ENCODE data around the gene RAB35. TPM values are rescaled to one million over a fixed set of nuclear protein-coding genes. Genes with fewer than 3 reads are reported as not detected.

The RAB35 gene
- total RNA-seq, 1 experiment from 2014 or later: 57.1 TPM

GRCh38 chr12:120093336-120093591 lies 23.3 kb downstream of the RAB35 start:
- Histone ChIP-seq H3K4me1 (ENCODE audit: control insufficient read depth in 1 of 2, insufficient read depth in 2 of 2, low read length in 2 of 2) (no peaks in the 10 kb centered on the region), H3K79me2 (ENCODE audit: insufficient read depth, low read length) (no peaks in the 10 kb centered on the region; the same call in 1 of the 2 replicates), H3K27me3 (ENCODE audit: insufficient read depth, low read length) (no peaks in the 10 kb centered on the region), H3K9ac (ENCODE audit: low read length) (no peak overlapping the region), H2AFZ (ENCODE audit: low read depth, low read length, poor library complexity, severe bottlenecking) (no peak overlapping the region), H3K9me2 (ENCODE audit: insufficient read depth) (no peaks in the 10 kb centered on the region), H3K9me3 (ENCODE audit: control insufficient read depth in 1 of 2, insufficient read depth in 1 of 2, low read depth in 1 of 2, low read length in 2 of 2) (no peaks in the 10 kb centered on the region), H4K20me1 (ENCODE audit: insufficient read depth) (no peaks in the 10 kb centered on the region), H3K4me2 (ENCODE audit: low read length) (no peak overlapping the region), H3K4me3 (replicated peaks in 1 of 2; ENCODE audit: low read depth in 1 of 2, low read length in 2 of 2) (no peak overlapping the region), H3K36me3 (ENCODE audit: control insufficient read depth in 1 of 2, insufficient read depth in 2 of 2, low read length in 2 of 2) (peaks cover 2 to 8% of the 10 kb centered on the region in 2 experiments; a peak in 2 of 4 replicates), H3K27ac (ENCODE audit: low read depth, low read length) (no peak overlapping the region)
- no TSS peak for BruUV-seq (replicated peaks)
- ChIA-PET RAD21 (ENCODE audit: low non-redundant PET in 1 of 2, low total read pairs in 2 of 2, uncharacterized antibody in 2 of 2, unreplicated experiment in 2 of 2) (no interaction called here), POLR2A (no interaction called here), CTCF (no interaction called here)
- no peak for TF ChIP-seq FOSL1 (IDR thresholded peaks at IDR 0.05; ENCODE audit: low read depth)
- TF ChIP-seq EZH2phosphoT487 (IDR thresholded peaks at IDR 0.05; ENCODE audit: borderline replicate concordance): no peak
- TF ChIP-seq CBX3 (IDR thresholded peaks at IDR 0.05; ENCODE audit: low read depth): no peak
- no peak for TF ChIP-seq SIN3A (IDR thresholded peaks at IDR 0.05; ENCODE audit: low read depth)
- TF ChIP-seq EGR1 (IDR thresholded peaks at IDR 0.05; ENCODE audit: low read depth): no peak
- no peak for TF ChIP-seq ZFX (IDR thresholded peaks at IDR 0.05)
- no peak for TF ChIP-seq POLR2A (IDR thresholded peaks at IDR 0.05; ENCODE audit: borderline replicate concordance, extremely low read depth, insufficient read depth, insufficient read length)
- no peak for TF ChIP-seq SRF (IDR thresholded peaks at IDR 0.05; ENCODE audit: low read depth)
- no peak for TF ChIP-seq ZNF274 (IDR thresholded peaks at IDR 0.05; ENCODE audit: low read depth, low read length)
- TF ChIP-seq SP1 (IDR thresholded peaks at IDR 0.05; ENCODE audit: low read depth): no peak
- TF ChIP-seq TCF7L2 (IDR thresholded peaks at IDR 0.05; ENCODE audit: borderline replicate concordance, extremely low read depth, insufficient read depth, insufficient read length): no peak
- no peak for DNase-seq (ENCODE audit: low read depth, low spot score)
- intact Hi-C loops (cut with micrococcal nuclease): no loop called here
- ATAC-seq: no peak

- TF ChIP-seq YY1 (IDR thresholded peaks at IDR 0.05; ENCODE audit: extremely low read depth, insufficient replicate concordance, low read depth, low read length) (no peak), SP1 (IDR thresholded peaks at IDR 0.05; ENCODE audit: low read depth) (no peak), JUND (IDR thresholded peaks at IDR 0.05) (no peak), MAX (IDR thresholded peaks at IDR 0.05) (no peak), EGR1 (IDR thresholded peaks at IDR 0.05; ENCODE audit: low read depth) (no peak), SIN3A (IDR thresholded peaks at IDR 0.05; ENCODE audit: low read depth) (no peak), FOSL1 (IDR thresholded peaks at IDR 0.05; ENCODE audit: low read depth) (no peak)
- TF ChIP-seq, protein P1, sequence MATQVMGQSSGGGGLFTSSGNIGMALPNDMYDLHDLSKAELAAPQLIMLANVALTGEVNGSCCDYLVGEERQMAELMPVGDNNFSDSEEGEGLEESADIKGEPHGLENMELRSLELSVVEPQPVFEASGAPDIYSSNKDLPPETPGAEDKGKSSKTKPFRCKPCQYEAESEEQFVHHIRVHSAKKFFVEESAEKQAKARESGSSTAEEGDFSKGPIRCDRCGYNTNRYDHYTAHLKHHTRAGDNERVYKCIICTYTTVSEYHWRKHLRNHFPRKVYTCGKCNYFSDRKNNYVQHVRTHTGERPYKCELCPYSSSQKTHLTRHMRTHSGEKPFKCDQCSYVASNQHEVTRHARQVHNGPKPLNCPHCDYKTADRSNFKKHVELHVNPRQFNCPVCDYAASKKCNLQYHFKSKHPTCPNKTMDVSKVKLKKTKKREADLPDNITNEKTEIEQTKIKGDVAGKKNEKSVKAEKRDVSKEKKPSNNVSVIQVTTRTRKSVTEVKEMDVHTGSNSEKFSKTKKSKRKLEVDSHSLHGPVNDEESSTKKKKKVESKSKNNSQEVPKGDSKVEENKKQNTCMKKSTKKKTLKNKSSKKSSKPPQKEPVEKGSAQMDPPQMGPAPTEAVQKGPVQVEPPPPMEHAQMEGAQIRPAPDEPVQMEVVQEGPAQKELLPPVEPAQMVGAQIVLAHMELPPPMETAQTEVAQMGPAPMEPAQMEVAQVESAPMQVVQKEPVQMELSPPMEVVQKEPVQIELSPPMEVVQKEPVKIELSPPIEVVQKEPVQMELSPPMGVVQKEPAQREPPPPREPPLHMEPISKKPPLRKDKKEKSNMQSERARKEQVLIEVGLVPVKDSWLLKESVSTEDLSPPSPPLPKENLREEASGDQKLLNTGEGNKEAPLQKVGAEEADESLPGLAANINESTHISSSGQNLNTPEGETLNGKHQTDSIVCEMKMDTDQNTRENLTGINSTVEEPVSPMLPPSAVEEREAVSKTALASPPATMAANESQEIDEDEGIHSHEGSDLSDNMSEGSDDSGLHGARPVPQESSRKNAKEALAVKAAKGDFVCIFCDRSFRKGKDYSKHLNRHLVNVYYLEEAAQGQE (IDR thresholded peaks at IDR 0.05; ENCODE audit: low read depth): no peak
- ChIA-PET POLR2A (no interaction called here), CTCF (no interaction called here), RAD21 (ENCODE audit: low non-redundant PET in 1 of 2, low total read pairs in 2 of 2, uncharacterized antibody in 2 of 2, unreplicated experiment in 2 of 2) (no interaction called here)
- ATAC-seq (no peak), DNase-seq (ENCODE audit: low read depth, low spot score) (no peak)
- H3K9ac ChIP-seq (ENCODE audit: low read length): no peak overlapping the region
- H3K36me3 ChIP-seq (ENCODE audit: control insufficient read depth in 1 of 2, insufficient read depth in 2 of 2, low read length in 2 of 2): peaks cover 2 to 6% of the 10 kb centered on the region in 2 experiments; a peak in 2 of 4 replicates
- no peaks in the 10 kb centered on the region for H3K79me2 ChIP-seq (ENCODE audit: insufficient read depth, low read length)
- no peak overlapping the region for H3K27ac ChIP-seq (ENCODE audit: low read depth, low read length)
- no peaks in the 10 kb centered on the region for H3K9me2 ChIP-seq (ENCODE audit: insufficient read depth)
- BruUV-seq (replicated peaks): no TSS peak
- H3K27me3 ChIP-seq (ENCODE audit: insufficient read depth, low read length): no peaks in the 10 kb centered on the region
- intact Hi-C loops (cut with micrococcal nuclease): no loop called here
- H3K4me1 ChIP-seq (ENCODE audit: control insufficient read depth in 1 of 2, insufficient read depth in 2 of 2, low read length in 2 of 2): peaks cover 4 to 5% of the 10 kb centered on the region in 2 experiments
- no peak overlapping the region for H2AFZ ChIP-seq (ENCODE audit: low read depth, low read length, poor library complexity, severe bottlenecking)
- H3K4me2 ChIP-seq (ENCODE audit: low read length): no peak overlapping the region
- H3K4me3 ChIP-seq (replicated peaks in 1 of 2; ENCODE audit: low read depth in 1 of 2, low read length in 2 of 2): no peak overlapping the region
- H3K9me3 ChIP-seq (ENCODE audit: control insufficient read depth in 1 of 2, insufficient read depth in 1 of 2, low read depth in 1 of 2, low read length in 2 of 2): no peaks in the 10 kb centered on the region
- no peaks in the 10 kb centered on the region for H4K20me1 ChIP-seq (ENCODE audit: insufficient read depth)
Observed at GRCh38 chr12:120092551-120093335, 23.8 kb downstream of the RAB35 start.
